Measurements from ENCODE around the gene CDK6. TPM values are rescaled to one million over a fixed set of nuclear protein-coding genes. Genes with fewer than 3 reads are reported as not detected.

The CDK6 gene
- total RNA-seq, 4 donors from 2014 or later: 19.7 to 51.1 (median 33.8) TPM

DNA sequence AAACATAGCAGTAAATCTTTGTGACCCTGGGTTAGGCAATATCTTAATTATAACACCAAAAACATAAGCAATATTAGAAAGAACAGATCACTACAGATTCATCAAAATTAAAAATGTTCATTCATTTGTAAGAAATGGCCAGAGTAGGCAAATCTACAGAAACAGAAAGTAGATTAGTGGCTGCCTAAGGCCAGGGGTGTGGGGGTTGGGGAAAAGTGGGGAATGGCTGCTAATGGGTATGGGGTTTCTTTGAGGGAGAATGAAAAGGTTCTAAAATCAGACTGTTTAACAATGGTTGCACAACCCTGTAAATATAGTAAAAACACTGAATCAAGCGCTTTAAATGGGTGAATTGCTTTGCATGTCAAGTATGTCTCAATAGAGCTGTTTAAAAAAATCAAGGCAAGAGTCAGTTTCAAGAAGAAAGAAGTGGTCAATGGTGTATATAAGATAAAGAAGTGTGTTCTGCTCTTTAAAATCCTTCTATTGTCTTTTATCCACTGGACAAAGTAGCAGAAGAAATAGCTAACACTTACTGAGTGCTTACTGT is 42.6 kb downstream of the CDK6 start:
- no peaks in the 10 kb centered on the region for H3K27me3 ChIP-seq
- no peak overlapping the region for H3K4me3 ChIP-seq
- TF ChIP-seq POLR2A (IDR thresholded peaks at IDR 0.05) (no peak), POLR2AphosphoS5 (IDR thresholded peaks at IDR 0.05) (no peak), EP300 (IDR thresholded peaks at IDR 0.05) (no peak)
- TF ChIP-seq, protein P1, sequence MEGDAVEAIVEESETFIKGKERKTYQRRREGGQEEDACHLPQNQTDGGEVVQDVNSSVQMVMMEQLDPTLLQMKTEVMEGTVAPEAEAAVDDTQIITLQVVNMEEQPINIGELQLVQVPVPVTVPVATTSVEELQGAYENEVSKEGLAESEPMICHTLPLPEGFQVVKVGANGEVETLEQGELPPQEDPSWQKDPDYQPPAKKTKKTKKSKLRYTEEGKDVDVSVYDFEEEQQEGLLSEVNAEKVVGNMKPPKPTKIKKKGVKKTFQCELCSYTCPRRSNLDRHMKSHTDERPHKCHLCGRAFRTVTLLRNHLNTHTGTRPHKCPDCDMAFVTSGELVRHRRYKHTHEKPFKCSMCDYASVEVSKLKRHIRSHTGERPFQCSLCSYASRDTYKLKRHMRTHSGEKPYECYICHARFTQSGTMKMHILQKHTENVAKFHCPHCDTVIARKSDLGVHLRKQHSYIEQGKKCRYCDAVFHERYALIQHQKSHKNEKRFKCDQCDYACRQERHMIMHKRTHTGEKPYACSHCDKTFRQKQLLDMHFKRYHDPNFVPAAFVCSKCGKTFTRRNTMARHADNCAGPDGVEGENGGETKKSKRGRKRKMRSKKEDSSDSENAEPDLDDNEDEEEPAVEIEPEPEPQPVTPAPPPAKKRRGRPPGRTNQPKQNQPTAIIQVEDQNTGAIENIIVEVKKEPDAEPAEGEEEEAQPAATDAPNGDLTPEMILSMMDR (IDR thresholded peaks at IDR 0.05): no peak
- ATAC-seq: no peak
- H3K36me3 ChIP-seq: no peaks in the 10 kb centered on the region
- H3K27ac ChIP-seq: peak overlapping the region in 3 of 4 donors; percentile 9 to 53 (median 34)
- H3K9me3 ChIP-seq: peaks cover 0 to 5% (median 0%) of the 10 kb centered on the region in 3 donors
- H3K4me1 ChIP-seq: peaks cover 29 to 74% (median 32%) of the 10 kb centered on the region in 3 donors
- WGBS, 2 donors (ENCODE audit: low coverage in 1 of 2): 96 to 100% methylated on average over 1 of the region's 1 CpG

DNA sequence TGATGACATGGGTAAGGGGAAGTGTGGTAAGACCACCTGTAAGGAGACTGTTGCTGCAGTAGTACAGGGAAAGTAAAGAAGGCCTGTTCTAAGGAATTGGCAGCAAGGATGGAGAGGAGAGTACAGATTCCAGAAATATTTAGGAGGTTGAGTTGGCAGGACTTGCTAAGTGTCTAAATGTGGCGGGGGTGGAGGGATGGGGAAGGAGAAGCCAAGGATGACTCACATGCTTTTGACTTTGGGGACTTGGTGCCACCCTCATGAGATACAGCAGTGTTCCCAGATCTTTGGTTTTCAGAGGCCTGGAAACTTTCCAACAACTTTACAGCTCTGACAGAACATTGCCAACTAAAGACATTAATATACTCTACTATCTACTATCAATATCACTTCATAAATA is 45.4 kb downstream of the CDK6 start:
- H3K27ac ChIP-seq: peak overlapping the region in 3 of 4 donors; percentile 22 to 44 (median 44)
- H3K4me3 ChIP-seq: no peak overlapping the region
- TF ChIP-seq POLR2AphosphoS5 (IDR thresholded peaks at IDR 0.05): no peak
- no peak for TF ChIP-seq EP300 (IDR thresholded peaks at IDR 0.05)
- TF ChIP-seq, protein P1 (IDR thresholded peaks at IDR 0.05): no peak
- TF ChIP-seq POLR2A (IDR thresholded peaks at IDR 0.05): no peak
- WGBS, 2 donors (ENCODE audit: low coverage in 1 of 2): 36 to 40% methylated on average over 1 of the region's 1 CpG
- H3K36me3 ChIP-seq: no peaks in the 10 kb centered on the region
- ATAC-seq: peak; percentile 72
- H3K27me3 ChIP-seq: no peaks in the 10 kb centered on the region
- H3K4me1 ChIP-seq: peaks cover 14 to 57% (median 23%) of the 10 kb centered on the region in 3 donors
- H3K9me3 ChIP-seq: peaks cover 0 to 7% (median 0%) of the 10 kb centered on the region in 3 donors

DNA sequence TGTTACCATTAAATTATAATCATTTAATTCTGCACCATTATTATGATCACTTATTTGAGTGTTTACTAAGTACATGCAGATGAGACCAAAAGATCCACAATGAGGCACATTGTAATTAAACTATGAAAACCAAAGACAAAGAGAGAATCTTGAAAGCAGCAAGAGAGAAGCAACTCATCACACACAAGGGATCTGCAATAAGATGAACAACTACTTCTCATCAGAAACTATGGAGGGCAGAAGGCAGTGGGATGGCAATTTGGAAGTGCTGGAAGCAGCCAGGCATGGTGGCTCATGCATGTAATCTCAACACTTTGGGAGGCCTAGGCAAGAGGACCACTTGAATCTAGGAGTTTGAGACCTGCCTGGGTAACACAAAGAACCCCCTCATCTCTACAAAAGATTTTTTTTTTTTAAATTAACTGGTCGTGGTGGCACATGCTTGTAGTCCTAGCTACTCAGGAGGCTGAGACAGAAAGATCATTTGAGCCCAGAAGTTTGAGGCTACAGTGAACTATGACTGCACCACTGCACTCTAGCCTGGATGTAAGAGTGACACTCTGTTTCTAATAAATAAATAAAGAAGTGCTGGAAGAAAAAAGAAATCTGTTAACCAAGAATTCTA is 47.7 kb downstream of the CDK6 start:
- Histone ChIP-seq H3K4me3 (no peak overlapping the region), H3K27ac (no peak overlapping the region), H3K36me3 (no peaks in the 10 kb centered on the region), H3K9me3 (peaks cover 0 to 7% (median 0%) of the 10 kb centered on the region in 3 donors), H3K27me3 (no peaks in the 10 kb centered on the region), H3K4me1 (peaks cover 5 to 54% (median 25%) of the 10 kb centered on the region in 3 donors)
- ATAC-seq: no peak
- TF ChIP-seq POLR2AphosphoS5 (IDR thresholded peaks at IDR 0.05) (no peak), POLR2A (IDR thresholded peaks at IDR 0.05) (no peak), EP300 (IDR thresholded peaks at IDR 0.05) (no peak)
- TF ChIP-seq, protein P1 (IDR thresholded peaks at IDR 0.05): no peak
- 100% methylated on average over 1 of the region's 1 CpG; no CpG with 5 or more reads in 1 of the 2 donors for WGBS, 2 donors (ENCODE audit: low coverage in 1 of 2)

DNA sequence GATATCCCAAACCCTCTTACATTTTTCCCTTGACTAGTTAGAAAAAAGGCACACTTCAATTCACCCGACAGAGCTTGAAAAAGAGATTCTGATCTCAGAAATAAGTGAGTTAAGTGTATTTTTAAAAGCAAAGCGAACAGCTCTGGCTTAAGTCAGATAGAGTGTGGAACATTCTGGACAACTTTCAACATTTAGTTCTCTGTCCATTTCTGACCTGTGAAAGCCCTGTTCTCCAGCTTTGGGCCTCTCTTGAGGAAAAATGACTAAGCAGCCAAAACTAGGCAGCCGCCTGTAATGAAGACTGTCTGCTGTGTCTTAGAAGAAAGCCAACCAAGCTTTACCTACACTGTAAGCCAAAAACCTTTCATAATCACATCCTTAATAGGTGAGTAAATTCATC is 50.5 kb downstream of the CDK6 start:
- peak; percentile 67 for ATAC-seq
- peak overlapping the region in 1 of 2 donors; percentile 7 for H3K4me3 ChIP-seq
- 28 to 43% methylated on average over 2 to 3 of the region's 3 CpGs for WGBS, 2 donors (ENCODE audit: low coverage in 1 of 2)
- H3K27me3 ChIP-seq: no peaks in the 10 kb centered on the region
- H3K27ac ChIP-seq: peak overlapping the region; percentile 56 to 79 (median 65)
- no peaks in the 10 kb centered on the region for H3K36me3 ChIP-seq
- H3K4me1 ChIP-seq: peaks cover 14 to 65% (median 27%) of the 10 kb centered on the region in 3 donors
- H3K9me3 ChIP-seq: peaks cover 0 to 7% (median 0%) of the 10 kb centered on the region in 3 donors
- no peak for TF ChIP-seq EP300 (IDR thresholded peaks at IDR 0.05)
- TF ChIP-seq, protein P1 (IDR thresholded peaks at IDR 0.05): no peak
- no peak for TF ChIP-seq POLR2A (IDR thresholded peaks at IDR 0.05)
- TF ChIP-seq POLR2AphosphoS5 (IDR thresholded peaks at IDR 0.05): peak; percentile 50

Measured in gastroesophageal sphincter (tissue), 4 donors.